HepG2 (cell line): Measurements from ENCODE around the gene GPD1. TPM values are rescaled to one million over a fixed set of nuclear protein-coding genes. Genes with fewer than 3 reads are reported as not detected.
A peak's percentile ranks its signal among the peaks of the same experiment; 100 is the strongest.

Experiments used
- HOXA5 ChIP-seq: sonication (generic); formaldehyde crosslinking; IDR thresholded peaks from 2 replicates; pipeline ENCODE4 v1.4.0; 2020; ENCODE audit warnings: missing genetic modification reagents
- MAZ ChIP-seq, 2 experiments: sonication (generic) in 1 of 2; formaldehyde crosslinking in 1 of 2; IDR thresholded peaks; 2 replicates each; pipeline versions ENCODE4 v1.5.0 to v1.6.1; 2012 to 2020; ENCODE audit warnings: low read depth in 2 of 2, mild to moderate bottlenecking in 2 of 2, borderline replicate concordance in 1 of 2, improper control_type of control experiment in 1 of 2, low read length in 1 of 2, missing genetic modification reagents in 1 of 2, moderate library complexity in 1 of 2
- ZNF335 ChIP-seq: sonication (generic); formaldehyde crosslinking; IDR thresholded peaks from 2 replicates; pipeline ENCODE4 v1.4.0; 2020; ENCODE audit warnings: missing genetic modification reagents
- ZNF614 ChIP-seq: IDR thresholded peaks from 2 replicates; pipeline ENCODE4 v1.6.1; 2018; ENCODE audit warnings: missing biosample characterization, missing genetic modification reagents, inconsistent platforms, borderline replicate concordance
- polyA plus RNA-seq, 8 experiments: library from polyadenylated mRNA; depleted of rRNA in 3 of 8; stranded (reverse) in 7 of 8; unstranded in 1 of 8; fragments of >200 nt; fragmentation: Illumina TruSeq in 4 of 8; extraction: Trizol in 4 of 8; gene quantifications; 2 replicates each; pipeline versions ENCODE4 v1.2.1 to v1.2.3, GENCODE V29; 2011 to 2016; ENCODE audit warnings: low read depth in 4 of 8, missing spikeins in 1 of 8, mixed read lengths in 1 of 8; ENCODE audit not compliant: insufficient read depth in 1 of 8
- total RNA-seq, 5 experiments: library from RNA; depleted of rRNA; stranded (reverse); fragments of >200 nt; fragmentation: Illumina TruSeq; extraction: Trizol; gene quantifications; 2 replicates each; pipeline ENCODE4 v1.2.3, GENCODE V29; 2016; ENCODE audit warnings: low read depth in 1 of 5
- TF ChIP-seq, protein P1 (sequence below): sonication (generic); formaldehyde crosslinking; IDR thresholded peaks from 2 replicates; pipeline ENCODE4 v1.4.0; 2020; ENCODE audit warnings: missing genetic modification reagents
- TF ChIP-seq, protein P2 (sequence below): sonication (generic); formaldehyde crosslinking; IDR thresholded peaks from 2 replicates; pipeline ENCODE4 v1.5.1; 2020; ENCODE audit warnings: mild to moderate bottlenecking, missing genetic modification reagents, moderate library complexity
- TF ChIP-seq, protein P3 (sequence below): IDR thresholded peaks from 2 replicates; pipeline ENCODE4 v1.6.1; 2012; ENCODE audit warnings: inconsistent platforms
- TF ChIP-seq, protein P4 (sequence below): sonication (generic); formaldehyde crosslinking; IDR thresholded peaks from 2 replicates; pipeline ENCODE4 v1.5.0; 2020; ENCODE audit warnings: mild to moderate bottlenecking, missing genetic modification reagents, borderline replicate concordance

GPD1 gene
- total and polyA plus RNA-seq, 2 of the 13 experiments (the other 11 are each of a cell fraction or from before 2014, with no cell fraction given), result 3.7 to 30.6 TPM

DNA sequence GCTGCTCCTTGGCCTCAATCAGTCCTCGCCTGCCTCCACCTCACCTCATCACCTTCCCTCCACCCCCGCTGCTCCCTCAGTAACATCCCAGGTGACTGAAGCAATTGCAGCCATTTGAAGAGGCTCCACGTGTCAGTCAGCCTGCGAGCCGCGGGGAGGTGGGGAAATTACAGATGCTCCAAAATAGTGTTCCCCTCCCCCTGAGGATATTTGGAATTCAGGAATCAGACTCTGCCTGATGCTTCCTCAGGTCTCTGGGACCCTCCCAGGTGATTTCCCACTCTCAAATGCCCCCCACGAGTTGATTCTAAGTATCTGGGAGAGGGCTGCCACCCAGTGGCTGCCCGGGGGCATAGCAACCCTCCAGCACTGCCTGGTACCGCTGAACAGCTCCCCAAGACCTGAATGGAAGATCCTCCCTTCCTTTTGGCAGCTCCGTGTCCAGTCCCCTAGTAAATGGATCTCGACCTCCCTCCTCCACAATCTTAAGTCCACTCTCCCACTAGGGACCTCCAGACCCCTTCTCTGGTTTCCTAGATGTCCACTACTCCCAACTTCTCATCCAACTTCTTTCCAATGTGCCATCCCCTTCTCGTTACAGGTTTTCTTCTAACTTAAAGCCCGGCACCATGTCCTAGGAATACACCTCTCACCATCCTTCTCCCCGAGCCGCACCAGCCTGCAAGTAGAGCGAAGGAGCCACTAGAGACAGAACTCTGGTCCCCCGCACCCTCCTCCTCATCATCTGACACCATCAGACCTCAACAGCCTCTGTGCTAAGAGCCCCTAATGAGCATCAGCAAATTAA is 47.8 kb upstream of the GPD1 start (continued):
- TF ChIP-seq, protein P1, sequence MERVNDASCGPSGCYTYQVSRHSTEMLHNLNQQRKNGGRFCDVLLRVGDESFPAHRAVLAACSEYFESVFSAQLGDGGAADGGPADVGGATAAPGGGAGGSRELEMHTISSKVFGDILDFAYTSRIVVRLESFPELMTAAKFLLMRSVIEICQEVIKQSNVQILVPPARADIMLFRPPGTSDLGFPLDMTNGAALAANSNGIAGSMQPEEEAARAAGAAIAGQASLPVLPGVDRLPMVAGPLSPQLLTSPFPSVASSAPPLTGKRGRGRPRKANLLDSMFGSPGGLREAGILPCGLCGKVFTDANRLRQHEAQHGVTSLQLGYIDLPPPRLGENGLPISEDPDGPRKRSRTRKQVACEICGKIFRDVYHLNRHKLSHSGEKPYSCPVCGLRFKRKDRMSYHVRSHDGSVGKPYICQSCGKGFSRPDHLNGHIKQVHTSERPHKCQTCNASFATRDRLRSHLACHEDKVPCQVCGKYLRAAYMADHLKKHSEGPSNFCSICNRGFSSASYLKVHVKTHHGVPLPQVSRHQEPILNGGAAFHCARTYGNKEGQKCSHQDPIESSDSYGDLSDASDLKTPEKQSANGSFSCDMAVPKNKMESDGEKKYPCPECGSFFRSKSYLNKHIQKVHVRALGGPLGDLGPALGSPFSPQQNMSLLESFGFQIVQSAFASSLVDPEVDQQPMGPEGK (CRISPR knock-in tag), result peak; percentile 54; the same call in 1 of the 2 replicates
- TF ChIP-seq MAZ (IDR thresholded peaks at IDR 0.05; ENCODE audit: borderline replicate concordance, low read depth, low read length) (peak; percentile 31; the same call in 1 of the 2 replicates), MAZ (CRISPR knock-in tag; IDR thresholded peaks at IDR 0.05; ENCODE audit: low read depth) (0 out of 2 replicates have a peak, but pooled peaks have one; percentile 47), HOXA5 (CRISPR knock-in tag) (0 out of 2 replicates have a peak, but pooled peaks have one; percentile 31), ZNF614 (CRISPR knock-in tag) (no peak), ZNF335 (CRISPR knock-in tag) (no peak)
- TF ChIP-seq, protein P2, sequence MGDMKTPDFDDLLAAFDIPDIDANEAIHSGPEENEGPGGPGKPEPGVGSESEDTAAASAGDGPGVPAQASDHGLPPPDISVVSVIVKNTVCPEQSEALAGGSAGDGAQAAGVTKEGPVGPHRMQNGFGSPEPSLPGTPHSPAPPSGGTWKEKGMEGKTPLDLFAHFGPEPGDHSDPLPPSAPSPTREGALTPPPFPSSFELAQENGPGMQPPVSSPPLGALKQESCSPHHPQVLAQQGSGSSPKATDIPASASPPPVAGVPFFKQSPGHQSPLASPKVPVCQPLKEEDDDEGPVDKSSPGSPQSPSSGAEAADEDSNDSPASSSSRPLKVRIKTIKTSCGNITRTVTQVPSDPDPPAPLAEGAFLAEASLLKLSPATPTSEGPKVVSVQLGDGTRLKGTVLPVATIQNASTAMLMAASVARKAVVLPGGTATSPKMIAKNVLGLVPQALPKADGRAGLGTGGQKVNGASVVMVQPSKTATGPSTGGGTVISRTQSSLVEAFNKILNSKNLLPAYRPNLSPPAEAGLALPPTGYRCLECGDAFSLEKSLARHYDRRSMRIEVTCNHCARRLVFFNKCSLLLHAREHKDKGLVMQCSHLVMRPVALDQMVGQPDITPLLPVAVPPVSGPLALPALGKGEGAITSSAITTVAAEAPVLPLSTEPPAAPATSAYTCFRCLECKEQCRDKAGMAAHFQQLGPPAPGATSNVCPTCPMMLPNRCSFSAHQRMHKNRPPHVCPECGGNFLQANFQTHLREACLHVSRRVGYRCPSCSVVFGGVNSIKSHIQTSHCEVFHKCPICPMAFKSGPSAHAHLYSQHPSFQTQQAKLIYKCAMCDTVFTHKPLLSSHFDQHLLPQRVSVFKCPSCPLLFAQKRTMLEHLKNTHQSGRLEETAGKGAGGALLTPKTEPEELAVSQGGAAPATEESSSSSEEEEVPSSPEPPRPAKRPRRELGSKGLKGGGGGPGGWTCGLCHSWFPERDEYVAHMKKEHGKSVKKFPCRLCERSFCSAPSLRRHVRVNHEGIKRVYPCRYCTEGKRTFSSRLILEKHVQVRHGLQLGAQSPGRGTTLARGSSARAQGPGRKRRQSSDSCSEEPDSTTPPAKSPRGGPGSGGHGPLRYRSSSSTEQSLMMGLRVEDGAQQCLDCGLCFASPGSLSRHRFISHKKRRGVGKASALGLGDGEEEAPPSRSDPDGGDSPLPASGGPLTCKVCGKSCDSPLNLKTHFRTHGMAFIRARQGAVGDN (CRISPR knock-in tag), result peak; percentile 38
- TF ChIP-seq, protein P3, sequence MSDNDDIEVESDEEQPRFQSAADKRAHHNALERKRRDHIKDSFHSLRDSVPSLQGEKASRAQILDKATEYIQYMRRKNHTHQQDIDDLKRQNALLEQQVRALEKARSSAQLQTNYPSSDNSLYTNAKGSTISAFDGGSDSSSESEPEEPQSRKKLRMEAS, result peak; percentile 71; the same call in 1 of the 2 replicates
- TF ChIP-seq, protein P4, sequence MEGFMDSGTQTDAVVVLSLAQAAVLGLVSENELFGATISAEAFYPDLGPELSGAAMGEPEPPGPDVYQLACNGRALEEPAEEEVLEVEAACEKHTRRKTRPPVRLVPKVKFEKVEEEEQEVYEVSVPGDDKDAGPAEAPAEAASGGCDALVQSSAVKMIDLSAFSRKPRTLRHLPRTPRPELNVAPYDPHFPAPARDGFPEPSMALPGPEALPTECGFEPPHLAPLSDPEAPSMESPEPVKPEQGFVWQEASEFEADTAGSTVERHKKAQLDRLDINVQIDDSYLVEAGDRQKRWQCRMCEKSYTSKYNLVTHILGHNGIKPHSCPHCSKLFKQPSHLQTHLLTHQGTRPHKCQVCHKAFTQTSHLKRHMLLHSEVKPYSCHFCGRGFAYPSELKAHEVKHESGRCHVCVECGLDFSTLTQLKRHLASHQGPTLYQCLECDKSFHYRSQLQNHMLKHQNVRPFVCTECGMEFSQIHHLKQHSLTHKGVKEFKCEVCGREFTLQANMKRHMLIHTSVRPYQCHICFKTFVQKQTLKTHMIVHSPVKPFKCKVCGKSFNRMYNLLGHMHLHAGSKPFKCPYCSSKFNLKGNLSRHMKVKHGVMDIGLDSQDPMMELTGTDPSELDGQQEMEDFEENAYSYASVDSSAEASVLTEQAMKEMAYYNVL, result 0 out of 2 replicates have a peak, but pooled peaks have one; percentile 39
